Kidney (tissue), 14 donors: Measurements from ENCODE around the gene PDE1C. TPM values are rescaled to one million over a fixed set of nuclear protein-coding genes. Genes with fewer than 3 reads are reported as not detected.

Source experiments
- DNase-seq, 5 donors: peaks; one replicate each; pipeline ENCODE4 v3.0.0-alpha.2; 2013 to 2020
- FAIRE-seq: peaks from 2 replicates; lab custom pipeline; 2012; peaks lifted over from hg19 to GRCh38; lab: Jason Lieb, UNC
- H3K27ac ChIP-seq, 2 donors: one replicate each; pipeline ENCODE4 v1.7.0; 2013; ENCODE audit warnings: low read depth in 2 of 2, low read length in 2 of 2, inconsistent platforms in 1 of 2
- H3K27me3 ChIP-seq: one replicate; pipeline ENCODE4 v1.7.1; 2013; ENCODE audit warnings: low read length, inconsistent platforms; ENCODE audit not compliant: control insufficient read depth, insufficient read depth
- H3K36me3 ChIP-seq, 3 donors: one replicate each; pipeline versions ENCODE4 v1.7.0 to v1.7.1; 2013; ENCODE audit warnings: low read length in 3 of 3, control low read depth in 1 of 3, inconsistent platforms in 1 of 3; ENCODE audit not compliant: insufficient read depth in 3 of 3, control insufficient read depth in 2 of 3
- H3K4me1 ChIP-seq, 3 donors: one replicate each; pipeline versions ENCODE4 v1.7.0 to v1.7.1; 2013; ENCODE audit warnings: low read length in 3 of 3, inconsistent platforms in 1 of 3, low read depth in 1 of 3; ENCODE audit not compliant: control insufficient read depth in 2 of 3, insufficient read depth in 2 of 3
- H3K4me3 ChIP-seq, 3 donors: one replicate each; pipeline versions ENCODE4 v1.7.0 to v1.8.1; 2013; ENCODE audit warnings: low read length in 3 of 3, control low read depth in 1 of 3, inconsistent platforms in 1 of 3
- H3K9ac ChIP-seq, 3 donors: one replicate each; pipeline versions ENCODE4 v1.7.0 to v1.7.1; 2013; ENCODE audit warnings: low read length in 3 of 3, control low read depth in 1 of 3, inconsistent platforms in 1 of 3
- H3K9me3 ChIP-seq, 3 donors: one replicate each; pipeline versions ENCODE4 v1.7.0 to v1.7.1; 2013; ENCODE audit warnings: low read length in 3 of 3, control low read depth in 1 of 3, inconsistent platforms in 1 of 3; ENCODE audit not compliant: control insufficient read depth in 2 of 3, insufficient read depth in 1 of 3
- CTCF ChIP-seq: IDR thresholded peaks from 3 replicates; pipeline ENCODE4 v1.5.1; 2012; ENCODE audit warnings: mild to moderate bottlenecking, moderate library complexity, borderline replicate concordance; ENCODE audit not compliant: insufficient read depth; ENCODE audit errors: extremely low read depth
- intact Hi-C: fragments of 100-400 bp; cut with DNase I; formaldehyde crosslinking; loops from one replicate; pipeline ENCODE4 v1.11.1; 2022
- polyA plus RNA-seq: library from polyadenylated mRNA; stranded (reverse); fragments of 350-450 nt; fragmentation: Illumina TruSeq; extraction: RNeasy Lipid Tissue Mini Kit (QIAGEN cat#74804); gene quantifications from one replicate; pipeline ENCODE4 v1.2.3, GENCODE V29; 2014; ENCODE audit warnings: low read depth, low replicate concordance; ENCODE audit not compliant: insufficient read depth
- total RNA-seq: library from RNA; stranded (reverse); fragmentation: NEBNext Ultra II Directional; extraction: Animal tissue kit (Norgen Biotek cat#: 25700); gene quantifications from one replicate; pipeline ENCODE4 v1.2.1, GENCODE V29; 2021
- donor health status: control.
- donor health status: control.
- donor health status: control.
- donor health status: control.
- donor health status: control.
- donor health status: DM: yes; HTN: yes; CAD: no.
- donor health status: Normal renal cell carcinoma (clear cell type).

PDE1C gene
- total and polyA plus RNA-seq, 2 donors from 2014 or later = 3.3 to 5.5 TPM

GRCh38 chr7:31734456-31734855 lies 335.8 kb downstream of the PDE1C start:
- H3K4me1 ChIP-seq = no peaks in the 10 kb centered on the region
- DNase-seq (no peak), FAIRE-seq (no peak)
- H3K4me3 ChIP-seq = no peak overlapping the region
- H3K9ac ChIP-seq = no peak overlapping the region
- H3K9me3 ChIP-seq = no peaks in the 10 kb centered on the region
- no peaks in the 10 kb centered on the region for H3K27me3 ChIP-seq
- no peak for TF ChIP-seq CTCF
- no peak overlapping the region for H3K27ac ChIP-seq
- intact Hi-C loops = no loop called here
- H3K36me3 ChIP-seq = no peaks in the 10 kb centered on the region

GRCh38 chr7:31729195-31729804 lies 340.9 kb downstream of the PDE1C start:
- H3K4me3 ChIP-seq = no peak overlapping the region
- H3K27ac ChIP-seq = no peak overlapping the region
- no peak for TF ChIP-seq CTCF
- no peaks in the 10 kb centered on the region for H3K36me3 ChIP-seq
- no peaks in the 10 kb centered on the region for H3K27me3 ChIP-seq
- FAIRE-seq = no peak
- DNase-seq = no peak
- intact Hi-C loops = no loop called here
- no peaks in the 10 kb centered on the region for H3K4me1 ChIP-seq
- H3K9me3 ChIP-seq = no peaks in the 10 kb centered on the region
- H3K9ac ChIP-seq = no peak overlapping the region

GRCh38 chr7:31724696-31725095 lies 345.5 kb downstream of the PDE1C start:
- DNase-seq (no peak), FAIRE-seq (no peak)
- no peaks in the 10 kb centered on the region for H3K4me1 ChIP-seq

More at GRCh38 chr7:31724696-31725095, 345.5 kb downstream of the PDE1C start:
- Histone ChIP-seq H3K9ac (no peak overlapping the region), H3K27ac (no peak overlapping the region), H3K36me3 (no peaks in the 10 kb centered on the region), H3K27me3 (no peaks in the 10 kb centered on the region), H3K4me3 (no peak overlapping the region), H3K9me3 (no peaks in the 10 kb centered on the region)
- intact Hi-C loops = no loop called here
- no peak for TF ChIP-seq CTCF
